HL-60 (cell line): Measurements from ENCODE around the gene TGFBR3L.
A peak's percentile ranks its signal among the peaks of the same experiment; 100 is the strongest.

Experiments used
- DNase-seq, 2 experiments: peaks; one replicate each; pipeline ENCODE4 v3.0.0-alpha.2; 2010 to 2020; ENCODE audit warnings: low read depth in 1 of 2, low spot score in 1 of 2
- H3K27ac ChIP-seq: fragments of 250-450 bp; sonication (Bioruptor Pico); replicated peaks from 2 replicates; pipeline ENCODE4 v1.5.1; 2020; ENCODE audit warnings: mild to moderate bottlenecking, moderate library complexity
- H3K27me3 ChIP-seq: fragments of 250-450 bp; sonication (Bioruptor Pico); 2 replicates; pipeline ENCODE4 v1.5.1; 2021; ENCODE audit warnings: mild to moderate bottlenecking, moderate library complexity; ENCODE audit not compliant: insufficient read depth, poor library complexity, severe bottlenecking
- H3K4me3 ChIP-seq: replicated peaks from 2 replicates; pipeline ENCODE4 v1.5.1; 2011; ENCODE audit warnings: mild to moderate bottlenecking, control low read depth, low read length; ENCODE audit not compliant: insufficient read depth
- GABPA ChIP-seq: IDR thresholded peaks from 2 replicates; pipeline ENCODE4 v1.6.1; 2012; ENCODE audit warnings: low read depth
- POLR2AphosphoS5 ChIP-seq: IDR thresholded peaks from 2 replicates; pipeline ENCODE4 v1.6.1; 2012; ENCODE audit warnings: low read depth
- SPI1 ChIP-seq: IDR thresholded peaks from 2 replicates; pipeline ENCODE4 v1.6.1; 2012; ENCODE audit warnings: low read depth, mild to moderate bottlenecking, borderline replicate concordance
- TF ChIP-seq, protein P1 (sequence below): IDR thresholded peaks from 2 replicates; pipeline ENCODE4 v1.6.1; 2012; ENCODE audit warnings: low read depth; ENCODE audit not compliant: insufficient replicate concordance
- TF ChIP-seq, protein P2 (sequence below): IDR thresholded peaks from one replicate; pipeline ENCODE4 v1.5.1; 2011; ENCODE audit warnings: low read length, control low read depth, inconsistent platforms; ENCODE audit not compliant: insufficient read depth

TGFBR3L gene

DNA sequence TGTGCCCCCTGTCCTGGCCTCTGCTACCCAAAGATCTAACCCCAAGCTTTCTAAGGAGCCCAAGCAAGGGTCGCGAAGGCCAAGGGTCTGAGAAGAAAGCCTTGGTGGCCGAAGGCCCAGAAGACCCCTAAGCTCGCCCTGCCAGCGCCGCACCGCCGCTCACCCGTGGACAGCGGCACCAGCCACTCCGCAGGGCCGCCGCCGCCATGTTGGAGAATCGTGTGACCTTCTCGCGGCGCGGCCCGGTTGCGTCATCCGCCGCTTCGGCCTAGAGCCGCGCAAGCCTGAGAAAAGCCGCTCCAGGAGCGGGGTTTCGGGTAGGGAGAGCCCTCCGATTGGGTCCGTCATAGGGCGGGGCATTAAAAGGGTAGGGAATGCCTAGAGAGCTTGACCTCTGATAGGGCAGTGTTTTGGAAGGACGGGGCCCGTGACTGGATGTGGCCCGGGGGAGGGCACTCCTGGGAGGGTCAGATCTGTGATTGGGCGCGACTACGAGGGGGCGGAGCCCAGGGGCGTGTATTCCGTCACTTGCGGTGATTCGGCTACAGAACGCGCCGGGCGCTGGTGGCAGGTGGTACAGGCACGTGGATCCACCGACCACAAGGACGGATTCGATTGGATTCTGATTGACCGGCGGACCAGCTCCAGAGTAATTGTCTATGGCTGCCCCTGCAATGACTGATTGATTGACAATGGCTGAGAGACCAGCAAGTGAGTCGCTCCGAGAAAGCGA is 29.0 kb downstream of the TGFBR3L start, which contains the start of gene TIMM44:
TSS of gene TIMM44 (minus strand) at position 223 of the 733 bp plus-strand sequence. CDS start at position 208, 15 bp downstream.
- no peaks in the 10 kb centered on the region for H3K27me3 ChIP-seq
- peak within 1 kb of the TSS; percentile 97 for H3K27ac ChIP-seq
- peak within 1 kb of the TSS; percentile 90 for H3K4me3 ChIP-seq
- TF ChIP-seq, protein P1, sequence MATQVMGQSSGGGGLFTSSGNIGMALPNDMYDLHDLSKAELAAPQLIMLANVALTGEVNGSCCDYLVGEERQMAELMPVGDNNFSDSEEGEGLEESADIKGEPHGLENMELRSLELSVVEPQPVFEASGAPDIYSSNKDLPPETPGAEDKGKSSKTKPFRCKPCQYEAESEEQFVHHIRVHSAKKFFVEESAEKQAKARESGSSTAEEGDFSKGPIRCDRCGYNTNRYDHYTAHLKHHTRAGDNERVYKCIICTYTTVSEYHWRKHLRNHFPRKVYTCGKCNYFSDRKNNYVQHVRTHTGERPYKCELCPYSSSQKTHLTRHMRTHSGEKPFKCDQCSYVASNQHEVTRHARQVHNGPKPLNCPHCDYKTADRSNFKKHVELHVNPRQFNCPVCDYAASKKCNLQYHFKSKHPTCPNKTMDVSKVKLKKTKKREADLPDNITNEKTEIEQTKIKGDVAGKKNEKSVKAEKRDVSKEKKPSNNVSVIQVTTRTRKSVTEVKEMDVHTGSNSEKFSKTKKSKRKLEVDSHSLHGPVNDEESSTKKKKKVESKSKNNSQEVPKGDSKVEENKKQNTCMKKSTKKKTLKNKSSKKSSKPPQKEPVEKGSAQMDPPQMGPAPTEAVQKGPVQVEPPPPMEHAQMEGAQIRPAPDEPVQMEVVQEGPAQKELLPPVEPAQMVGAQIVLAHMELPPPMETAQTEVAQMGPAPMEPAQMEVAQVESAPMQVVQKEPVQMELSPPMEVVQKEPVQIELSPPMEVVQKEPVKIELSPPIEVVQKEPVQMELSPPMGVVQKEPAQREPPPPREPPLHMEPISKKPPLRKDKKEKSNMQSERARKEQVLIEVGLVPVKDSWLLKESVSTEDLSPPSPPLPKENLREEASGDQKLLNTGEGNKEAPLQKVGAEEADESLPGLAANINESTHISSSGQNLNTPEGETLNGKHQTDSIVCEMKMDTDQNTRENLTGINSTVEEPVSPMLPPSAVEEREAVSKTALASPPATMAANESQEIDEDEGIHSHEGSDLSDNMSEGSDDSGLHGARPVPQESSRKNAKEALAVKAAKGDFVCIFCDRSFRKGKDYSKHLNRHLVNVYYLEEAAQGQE = peak; percentile 68
- no peak for TF ChIP-seq GABPA
- TF ChIP-seq, protein P2, sequence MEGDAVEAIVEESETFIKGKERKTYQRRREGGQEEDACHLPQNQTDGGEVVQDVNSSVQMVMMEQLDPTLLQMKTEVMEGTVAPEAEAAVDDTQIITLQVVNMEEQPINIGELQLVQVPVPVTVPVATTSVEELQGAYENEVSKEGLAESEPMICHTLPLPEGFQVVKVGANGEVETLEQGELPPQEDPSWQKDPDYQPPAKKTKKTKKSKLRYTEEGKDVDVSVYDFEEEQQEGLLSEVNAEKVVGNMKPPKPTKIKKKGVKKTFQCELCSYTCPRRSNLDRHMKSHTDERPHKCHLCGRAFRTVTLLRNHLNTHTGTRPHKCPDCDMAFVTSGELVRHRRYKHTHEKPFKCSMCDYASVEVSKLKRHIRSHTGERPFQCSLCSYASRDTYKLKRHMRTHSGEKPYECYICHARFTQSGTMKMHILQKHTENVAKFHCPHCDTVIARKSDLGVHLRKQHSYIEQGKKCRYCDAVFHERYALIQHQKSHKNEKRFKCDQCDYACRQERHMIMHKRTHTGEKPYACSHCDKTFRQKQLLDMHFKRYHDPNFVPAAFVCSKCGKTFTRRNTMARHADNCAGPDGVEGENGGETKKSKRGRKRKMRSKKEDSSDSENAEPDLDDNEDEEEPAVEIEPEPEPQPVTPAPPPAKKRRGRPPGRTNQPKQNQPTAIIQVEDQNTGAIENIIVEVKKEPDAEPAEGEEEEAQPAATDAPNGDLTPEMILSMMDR = no peak
- TF ChIP-seq SPI1 = no peak
- peak; percentile 87 for TF ChIP-seq POLR2AphosphoS5
- peak; percentile 99 to 100 for DNase-seq

GRCh38 chr19:7944177-7944761 is 29.6 kb downstream of the TGFBR3L start:
- TF ChIP-seq, protein P2 = peak; percentile 87
- no peak for TF ChIP-seq POLR2AphosphoS5
- TF ChIP-seq, protein P1 = peak; percentile 78
- no peak for TF ChIP-seq SPI1
- Histone ChIP-seq H3K27ac (peak overlapping the region; percentile 77), H3K4me3 (peak overlapping the region; percentile 53), H3K27me3 (no peaks in the 10 kb centered on the region)
- DNase-seq = peak; percentile 77 to 95

DNA sequence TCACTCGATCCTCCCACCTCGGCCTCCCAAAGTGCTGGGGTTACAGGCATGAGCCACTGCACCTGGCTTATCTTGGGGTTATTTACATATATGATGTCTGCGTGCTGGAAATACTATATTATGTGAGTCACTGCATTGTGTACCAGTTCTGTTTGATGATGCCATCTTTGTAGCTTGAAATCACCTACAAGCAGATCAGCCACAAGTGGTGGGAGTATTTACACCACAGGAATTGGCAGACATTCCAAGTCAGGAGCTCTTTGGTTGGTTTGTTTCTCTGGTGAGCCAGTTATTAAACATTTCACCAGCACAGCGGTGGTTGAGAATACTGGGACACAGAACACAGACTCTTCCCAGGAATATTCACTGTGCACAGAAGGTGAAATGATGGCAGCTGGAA is 33.3 kb downstream of the TGFBR3L start:
- TF ChIP-seq, protein P1 = no peak
- TF ChIP-seq, protein P2 = no peak
- no peak for TF ChIP-seq GABPA
- TF ChIP-seq POLR2AphosphoS5 = no peak
- TF ChIP-seq SPI1 = no peak
- no peak for DNase-seq
- Histone ChIP-seq H3K27ac (no peak overlapping the region), H3K4me3 (no peak overlapping the region), H3K27me3 (no peaks in the 10 kb centered on the region)
